KOPT-K1 (cell line): ENCODE measurements around the gene CNTN4.
"Not testable (repeated sequence)": the region's sequence is repeated elsewhere in the genome, so short reads cannot be mapped to it uniquely, and the experiment has no call there.

Experiments used
- H3K27ac ChIP-seq: fragments of 200-600 bp; sonication (generic); 2 replicates; pipeline ENCODE4 v1.5.1; 2016; ENCODE audit warnings: antibody characterized with exemption, mild to moderate bottlenecking, low read depth, low read length; ENCODE audit not compliant: poor library complexity, severe bottlenecking
- H3K36me3 ChIP-seq: fragments of 200-600 bp; sonication (generic); 2 replicates; pipeline ENCODE4 v1.5.1; 2017; ENCODE audit warnings: antibody characterized with exemption, mild to moderate bottlenecking, low read length, moderate library complexity; ENCODE audit not compliant: insufficient read depth
- H3K9me3 ChIP-seq: fragments of 200-600 bp; sonication (generic); 2 replicates; pipeline ENCODE4 v1.5.1; 2017; ENCODE audit warnings: antibody characterized with exemption, low read length, mild to moderate bottlenecking; ENCODE audit not compliant: insufficient read depth, poor library complexity, severe bottlenecking

The CNTN4 gene

GRCh38 chr3:2098398-2099027 lies at the start of gene CNTN4:
CNTN4 (plus strand) TSS chr3:2098866.
- Histone ChIP-seq H3K9me3 (no peaks in the 10 kb centered on the region), H3K36me3 (no peaks in the 10 kb centered on the region), H3K27ac (no peak within 1 kb of the TSS)

- H3K27ac ChIP-seq, result no peak overlapping the region
Observed at GRCh38 chr3:2061360-2061759, 37.3 kb upstream of the CNTN4 start.

GRCh38 chr3:2071531-2071930 lies 27.1 kb upstream of the CNTN4 start:
- Histone ChIP-seq H3K9me3 (no peaks in the 10 kb centered on the region), H3K27ac (no peak overlapping the region), H3K36me3 (no peaks in the 10 kb centered on the region)

More at GRCh38 chr3:2061360-2061759, 37.3 kb upstream of the CNTN4 start:
- Histone ChIP-seq H3K36me3 (no peaks in the 10 kb centered on the region), H3K9me3 (no peaks in the 10 kb centered on the region)

DNA sequence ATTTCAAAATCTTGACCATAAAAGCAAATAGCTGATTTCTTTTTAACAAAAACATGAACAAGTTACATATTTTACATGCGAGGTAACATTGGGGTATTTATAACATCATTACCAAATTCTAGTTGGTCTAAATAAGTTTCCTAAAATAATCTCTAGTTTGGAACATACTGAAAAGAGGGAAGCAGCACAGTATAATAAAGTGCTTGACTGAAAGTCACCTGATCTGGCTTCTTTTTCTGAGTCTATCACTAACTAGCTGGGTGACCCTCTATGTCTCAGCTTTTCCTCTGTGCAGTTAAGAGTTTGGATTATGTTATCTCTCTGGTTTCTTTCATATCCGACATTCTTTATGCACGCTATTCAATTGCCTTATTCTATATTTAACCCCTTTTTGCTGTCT lies 19.8 kb upstream of the CNTN4 start:
- Histone ChIP-seq H3K9me3 (no peaks in the 10 kb centered on the region), H3K36me3 (no peaks in the 10 kb centered on the region), H3K27ac (no peak overlapping the region)

DNA sequence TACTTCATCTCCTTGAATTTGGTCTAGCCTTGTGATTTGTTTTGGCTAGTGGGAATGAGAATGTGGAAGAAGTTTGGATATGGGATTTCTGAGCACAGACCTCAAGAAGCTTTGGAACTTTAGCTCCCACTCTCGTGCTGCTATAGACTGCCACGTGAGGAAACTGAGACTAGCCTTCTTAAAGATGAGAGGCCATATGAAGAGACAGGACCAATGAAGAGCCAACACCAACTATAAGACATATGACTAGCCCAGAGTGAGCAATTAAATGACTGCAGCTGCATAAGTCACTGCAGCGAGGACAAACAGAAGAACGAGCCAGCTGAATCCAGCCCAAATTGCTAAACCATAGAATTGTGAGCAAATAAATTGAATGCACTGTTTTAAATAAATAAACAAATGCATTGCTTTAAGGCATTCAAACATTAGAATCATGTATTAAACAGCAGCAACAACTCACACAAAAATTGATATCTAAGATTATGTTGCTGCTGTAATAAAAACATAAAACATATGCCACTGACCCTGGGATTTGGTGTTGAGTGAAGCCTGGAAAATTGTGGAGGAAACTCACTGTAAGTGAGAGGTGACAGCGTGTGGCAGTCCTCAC lies 15.7 kb upstream of the CNTN4 start:
- Histone ChIP-seq H3K36me3 (no peaks in the 10 kb centered on the region), H3K27ac (no peak overlapping the region), H3K9me3 (no peaks in the 10 kb centered on the region)

DNA sequence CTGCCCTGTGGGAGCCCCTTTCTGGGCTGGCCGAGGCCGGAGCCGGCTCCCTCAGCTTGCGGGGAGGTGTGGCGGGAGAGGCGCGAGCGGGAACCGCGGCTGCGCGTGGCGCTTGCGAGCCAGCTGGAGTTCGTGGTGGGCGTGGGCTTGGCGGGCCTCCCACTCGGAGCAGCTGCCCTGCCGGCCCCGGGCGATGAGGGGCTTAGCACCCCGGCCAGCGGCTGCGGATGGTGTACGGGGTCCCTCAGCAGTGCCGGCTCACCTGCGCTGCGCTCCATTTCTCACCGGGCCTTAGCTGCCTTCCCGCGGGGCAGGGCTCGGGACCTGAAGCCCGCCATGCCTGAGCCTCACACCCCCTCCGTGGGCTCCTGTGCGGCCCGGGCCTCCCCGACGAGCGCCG lies 15.1 kb upstream of the CNTN4 start:
- not testable (repeated sequence) for H3K27ac ChIP-seq, H3K36me3 ChIP-seq, H3K9me3 ChIP-seq

- Histone ChIP-seq H3K36me3 (no peaks in the 10 kb centered on the region), H3K9me3 (no peaks in the 10 kb centered on the region), H3K27ac (no peak overlapping the region)
Observed at GRCh38 chr3:2090095-2090911, 8.4 kb upstream of the CNTN4 start.

DNA sequence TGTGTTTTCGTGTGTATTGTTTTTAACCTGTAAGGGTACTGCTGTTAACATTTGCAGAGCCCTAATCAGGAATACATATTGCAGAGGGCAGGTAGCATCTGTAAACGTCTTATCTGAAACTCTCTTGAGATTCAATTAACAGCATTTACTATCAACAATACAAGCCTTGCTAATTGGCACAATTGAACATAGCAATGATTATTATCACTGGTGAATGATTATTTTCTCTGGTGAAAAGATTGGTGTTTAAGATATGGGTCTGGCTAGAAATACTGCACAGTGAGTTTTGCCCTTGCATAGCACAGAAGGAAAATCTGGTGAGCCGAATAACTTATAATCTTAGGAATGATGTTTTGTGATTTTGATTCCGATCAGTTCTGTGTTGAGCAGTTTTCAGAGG lies 5.9 kb upstream of the CNTN4 start:
- no peaks in the 10 kb centered on the region for H3K36me3 ChIP-seq
- no peak overlapping the region for H3K27ac ChIP-seq
- H3K9me3 ChIP-seq, result no peaks in the 10 kb centered on the region

DNA sequence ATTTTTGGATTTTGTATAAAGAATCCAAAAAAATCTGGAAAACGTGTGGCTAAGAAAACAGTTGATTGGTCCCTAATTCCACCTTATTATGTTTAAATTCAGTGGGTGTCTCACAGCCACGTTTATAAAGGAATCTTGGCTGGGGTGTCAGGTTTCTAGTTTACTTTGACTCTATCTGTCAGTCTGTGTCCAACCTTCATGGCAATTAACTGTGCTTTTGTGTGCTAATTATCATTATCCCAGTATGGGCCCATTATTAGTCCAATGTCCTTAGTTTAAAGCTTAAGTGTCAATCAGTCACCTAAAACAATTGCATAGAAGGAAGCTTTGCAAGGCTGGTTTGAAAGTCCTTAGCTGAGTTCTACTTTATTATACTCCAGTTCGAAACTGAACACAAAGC lies 3.7 kb upstream of the CNTN4 start:
- Histone ChIP-seq H3K36me3 (no peaks in the 10 kb centered on the region), H3K27ac (no peak overlapping the region), H3K9me3 (no peaks in the 10 kb centered on the region)

- H3K9me3 ChIP-seq, result no peaks in the 10 kb centered on the region
- no peak overlapping the region for H3K27ac ChIP-seq
- no peaks in the 10 kb centered on the region for H3K36me3 ChIP-seq
Observed at GRCh38 chr3:2096216-2096615, 2.5 kb upstream of the CNTN4 start.

- Histone ChIP-seq H3K27ac (no peak overlapping the region), H3K9me3 (no peaks in the 10 kb centered on the region), H3K36me3 (no peaks in the 10 kb centered on the region)
Observed at GRCh38 chr3:2097641-2098191, 950 bp upstream of the CNTN4 start.

DNA sequence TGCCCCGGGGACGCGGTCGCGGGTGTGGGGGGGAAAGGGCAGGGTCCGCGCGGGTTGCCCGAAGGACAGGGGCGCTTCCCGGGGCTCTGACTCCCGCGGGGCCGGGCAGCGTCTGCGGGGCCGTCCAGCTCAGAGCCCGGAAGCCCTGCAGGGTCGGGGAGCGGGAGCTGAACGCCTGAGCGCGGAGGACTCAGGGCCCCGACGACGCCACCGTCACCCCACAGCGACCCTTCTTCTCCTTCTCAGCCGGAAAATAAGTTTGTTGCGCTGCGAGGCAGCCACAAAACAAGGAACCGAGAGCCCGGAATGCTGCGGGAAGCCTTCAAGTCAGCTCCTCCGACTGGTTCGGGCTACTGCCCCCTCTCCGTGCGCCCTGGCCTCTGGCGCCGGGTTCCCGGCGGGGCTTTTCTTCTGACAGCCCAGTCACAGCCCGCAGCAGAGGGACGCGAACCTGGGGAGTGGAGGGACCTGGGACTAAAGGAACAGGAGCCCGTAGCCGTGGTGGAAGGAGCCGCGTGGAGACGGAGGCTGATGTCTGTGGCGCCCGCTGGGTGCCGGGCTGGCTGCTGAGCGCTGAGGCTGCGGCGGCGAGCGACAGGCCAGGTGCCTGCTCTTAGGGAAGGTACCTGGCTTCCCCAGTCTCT lies 484 bp downstream of the CNTN4 start:
- Histone ChIP-seq H3K27ac (no peak overlapping the region), H3K36me3 (no peaks in the 10 kb centered on the region), H3K9me3 (no peaks in the 10 kb centered on the region)

DNA sequence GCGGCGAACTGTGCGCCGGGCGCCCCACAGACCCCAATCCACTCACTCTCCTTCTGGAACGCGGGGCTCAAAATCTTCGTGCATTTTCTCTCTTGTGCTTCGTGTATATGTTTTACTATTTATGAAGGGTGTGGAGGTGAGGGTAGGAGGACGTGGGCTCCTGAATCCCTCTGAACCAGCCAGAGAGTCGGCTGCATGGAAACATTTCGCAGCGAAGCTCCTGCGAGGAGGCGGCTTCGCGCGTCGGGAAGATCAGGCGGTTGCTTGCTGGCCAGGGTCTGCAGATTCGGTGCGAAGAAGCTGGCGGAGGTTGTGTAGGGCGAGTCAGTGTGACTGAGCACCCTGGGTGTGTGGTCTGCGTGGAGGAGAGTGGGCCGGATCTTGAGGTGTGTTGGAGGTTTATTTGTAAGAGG lies 1.1 kb downstream of the CNTN4 start:
- Histone ChIP-seq H3K9me3 (no peaks in the 10 kb centered on the region), H3K36me3 (no peaks in the 10 kb centered on the region), H3K27ac (no peak overlapping the region)

GRCh38 chr3:2106438-2106837 lies 7.8 kb downstream of the CNTN4 start:
- Histone ChIP-seq H3K27ac (no peak overlapping the region), H3K9me3 (peaks cover 14% of the 10 kb centered on the region), H3K36me3 (no peaks in the 10 kb centered on the region)

GRCh38 chr3:2110597-2111117 lies 12.0 kb downstream of the CNTN4 start:
- Histone ChIP-seq H3K36me3 (no peaks in the 10 kb centered on the region), H3K27ac (no peak overlapping the region), H3K9me3 (peaks cover 11% of the 10 kb centered on the region)
